Liver (tissue), 9 donors: ENCODE measurements around the gene NINJ2. TPM values are rescaled to one million over a fixed set of nuclear protein-coding genes. Genes with fewer than 3 reads are reported as not detected.

Source experiments
- DNase-seq: peaks from one replicate; pipeline ENCODE4 v3.0.0-alpha.2; 2017; ENCODE audit warnings: low spot score
- H3K27ac ChIP-seq, 2 donors: one replicate each; pipeline ENCODE4 v1.7.0; 2013; ENCODE audit warnings: inconsistent platforms in 2 of 2, low read length in 2 of 2, control low read depth in 1 of 2, low read depth in 1 of 2, mild to moderate bottlenecking in 1 of 2
- H3K27me3 ChIP-seq, 4 donors: one replicate each; pipeline versions ENCODE4 v1.6.1 to v1.7.0; 2013; ENCODE audit warnings: low read length in 3 of 4, inconsistent platforms in 1 of 4, mild to moderate bottlenecking in 1 of 4, moderate library complexity in 1 of 4; ENCODE audit not compliant: control insufficient read depth in 4 of 4, insufficient read depth in 4 of 4
- H3K36me3 ChIP-seq, 4 donors: one replicate each; pipeline versions ENCODE4 v1.6.1 to v1.7.0; 2013; ENCODE audit warnings: low read length in 3 of 4, mild to moderate bottlenecking in 3 of 4, low read depth in 1 of 4, moderate library complexity in 1 of 4; ENCODE audit not compliant: control insufficient read depth in 4 of 4, insufficient read depth in 3 of 4
- H3K4me1 ChIP-seq, 4 donors: one replicate each; pipeline versions ENCODE4 v1.6.1 to v1.7.0; 2013; ENCODE audit warnings: low read length in 3 of 4, mild to moderate bottlenecking in 3 of 4, moderate library complexity in 1 of 4; ENCODE audit not compliant: control insufficient read depth in 4 of 4, insufficient read depth in 4 of 4
- H3K4me3 ChIP-seq, 3 donors: one replicate each; pipeline versions ENCODE4 v1.6.1 to v1.7.0; 2013; ENCODE audit warnings: low read length in 3 of 3, control low read depth in 1 of 3, low read depth in 1 of 3, mild to moderate bottlenecking in 1 of 3
- H3K9ac ChIP-seq, 2 donors: one replicate each; pipeline ENCODE4 v1.7.0; 2013; ENCODE audit warnings: low read length in 2 of 2, mild to moderate bottlenecking in 2 of 2, moderate library complexity in 2 of 2, control low read depth in 1 of 2, low read depth in 1 of 2
- H3K9me3 ChIP-seq, 4 donors: one replicate each; pipeline versions ENCODE4 v1.6.1 to v1.7.0; 2013; ENCODE audit warnings: low read length in 3 of 4; ENCODE audit not compliant: control insufficient read depth in 4 of 4
- ATF3 ChIP-seq: IDR thresholded peaks from 2 replicates; pipeline ENCODE4 v1.6.1; 2016; ENCODE audit warnings: antibody characterized with exemption
- CTCF ChIP-seq: fragments of 150-350 bp; IDR thresholded peaks from 2 replicates; pipeline ENCODE4 v1.5.1; 2017; ENCODE audit warnings: improper control_type of control experiment, low read depth, low read length; ENCODE audit not compliant: missing input control
- EGR1 ChIP-seq, 2 donors: IDR thresholded peaks; 2 replicates each; pipeline ENCODE4 v1.6.1; 2016 to 2018; ENCODE audit warnings: antibody characterized with exemption in 2 of 2, low read depth in 2 of 2
- FOXA1 ChIP-seq: IDR thresholded peaks from 2 replicates; pipeline ENCODE4 v1.6.1; 2016; ENCODE audit warnings: antibody characterized with exemption
- FOXA2 ChIP-seq: IDR thresholded peaks from 2 replicates; pipeline ENCODE4 v1.6.1; 2016; ENCODE audit warnings: antibody characterized with exemption
- GABPA ChIP-seq, 2 donors: IDR thresholded peaks in 1 of 2; conservative IDR thresholded peaks in 1 of 2; 2 replicates each; pipeline ENCODE4 v1.6.1; 2016; ENCODE audit warnings: antibody characterized with exemption in 2 of 2, mild to moderate bottlenecking in 1 of 2, moderate library complexity in 1 of 2
- HNF4A ChIP-seq, 2 donors: conservative IDR thresholded peaks; 2 replicates each; pipeline ENCODE4 v1.6.1; 2016; ENCODE audit warnings: antibody characterized with exemption in 2 of 2, mild to moderate bottlenecking in 2 of 2
- HNF4G ChIP-seq: IDR thresholded peaks from 2 replicates; pipeline ENCODE4 v1.6.1; 2016; ENCODE audit warnings: antibody characterized with exemption
- JUND ChIP-seq, 2 donors: IDR thresholded peaks; 2 replicates each; pipeline ENCODE4 v1.6.1; 2016; ENCODE audit warnings: antibody characterized with exemption in 2 of 2
- MAX ChIP-seq: IDR thresholded peaks from 2 replicates; pipeline ENCODE4 v1.6.1; 2016; ENCODE audit warnings: antibody characterized with exemption
- NR2F2 ChIP-seq: IDR thresholded peaks from 2 replicates; pipeline ENCODE4 v1.6.1; 2016; ENCODE audit warnings: antibody characterized with exemption
- RAD21 ChIP-seq, 2 donors: IDR thresholded peaks; 2 replicates each; pipeline ENCODE4 v1.6.1; 2016; ENCODE audit warnings: antibody characterized with exemption in 2 of 2, mild to moderate bottlenecking in 2 of 2
- REST ChIP-seq: IDR thresholded peaks from 2 replicates; pipeline ENCODE4 v1.6.1; 2016; ENCODE audit warnings: antibody characterized with exemption, mild to moderate bottlenecking
- RXRA ChIP-seq, 2 donors: IDR thresholded peaks; 2 replicates each; pipeline ENCODE4 v1.6.1; 2017 to 2018; ENCODE audit warnings: antibody characterized with exemption in 2 of 2, mild to moderate bottlenecking in 1 of 2
- SP1 ChIP-seq: IDR thresholded peaks from 2 replicates; pipeline ENCODE4 v1.6.1; 2018; ENCODE audit warnings: antibody characterized with exemption, mild to moderate bottlenecking
- TAF1 ChIP-seq: conservative IDR thresholded peaks from 2 replicates; pipeline ENCODE4 v1.6.1; 2016; ENCODE audit warnings: antibody characterized with exemption, mild to moderate bottlenecking
- YY1 ChIP-seq: IDR thresholded peaks from 2 replicates; pipeline ENCODE4 v1.6.1; 2016; ENCODE audit warnings: antibody characterized with exemption, mild to moderate bottlenecking
- WGBS: extraction: QIAGEN DNeasy Blood & Tissue Kit; methylation state at CpG from one replicate; pipeline ENCODE4 v1.1.7; 2013; 5-methylcytosine and 5-hydroxymethylcytosine counted together
- polyA plus RNA-seq, 2 donors: library from polyadenylated mRNA; stranded (reverse) in 1 of 2; unstranded in 1 of 2; fragments of 200-250 nt in 1 of 2; fragments of >200 nt in 1 of 2; fragmentation: Nextera tagmentation in 1 of 2; extraction: Ambion mirVana in 1 of 2; gene quantifications; one replicate each; pipeline versions ENCODE4 v1.2.1 to v1.2.3, GENCODE V29; 2013 to 2015
- total RNA-seq, 2 donors: library from RNA; depleted of rRNA; stranded (reverse); fragments of >200 nt; gene quantifications; one replicate each; pipeline ENCODE4 v1.2.3, GENCODE V29; 2014
- TF ChIP-seq, protein P1 (sequence below): IDR thresholded peaks from 2 replicates; pipeline ENCODE4 v1.6.1; 2016; ENCODE audit warnings: antibody characterized with exemption
- donor health status: healthy.
- donor health status: healthy.
- donor health status: healthy.
- donor health status: healthy.
- donor health status: healthy.

The NINJ2 gene
- total and polyA plus RNA-seq, 4 donors = 6.7 to 16.5 (median 15.4) TPM

- no peak overlapping the region for H3K27ac ChIP-seq
- DNase-seq = no peak
- H3K9me3 ChIP-seq = peaks cover 0 to 2% (median 0%) of the 10 kb centered on the region in 4 donors
These were observed 127.8 kb downstream of the NINJ2 start for GRCh38 chr12:535396-535795.

GRCh38 chr12:534216-534615, 129.0 kb downstream of the NINJ2 start:
- no peak overlapping the region for H3K9ac ChIP-seq

More at GRCh38 chr12:535396-535795, 127.8 kb downstream of the NINJ2 start:
- no peaks in the 10 kb centered on the region for H3K36me3 ChIP-seq
- no peak for TF ChIP-seq TAF1
- TF ChIP-seq HNF4A (conservative IDR thresholded peaks at IDR 0.05) = no peak
- TF ChIP-seq RAD21 (IDR thresholded peaks at IDR 0.05) = no peak
- no peak for TF ChIP-seq FOXA2
- TF ChIP-seq CTCF = no peak
- TF ChIP-seq YY1 = no peak
- no peak for TF ChIP-seq GABPA (IDR thresholded peaks at IDR 0.05 in 1 of 2, conservative IDR thresholded peaks at IDR 0.05 in 1 of 2)
- no peak for TF ChIP-seq JUND (IDR thresholded peaks at IDR 0.05)
- TF ChIP-seq RXRA (IDR thresholded peaks at IDR 0.05) = no peak
- no peak for TF ChIP-seq HNF4G
- no peak overlapping the region for H3K4me3 ChIP-seq
- H3K9ac ChIP-seq = no peak overlapping the region
- peaks cover 0 to 3% (median 0%) of the 10 kb centered on the region in 4 donors for H3K4me1 ChIP-seq
- H3K27me3 ChIP-seq = no peaks in the 10 kb centered on the region
- WGBS = 95% methylated on average over 7 of the region's 7 CpGs

More at GRCh38 chr12:534216-534615, 129.0 kb downstream of the NINJ2 start:
- no peak for TF ChIP-seq RXRA (IDR thresholded peaks at IDR 0.05)
- no peak for TF ChIP-seq YY1
- no peak for TF ChIP-seq SP1
- no peak for TF ChIP-seq TAF1
- TF ChIP-seq ATF3 = no peak
- TF ChIP-seq EGR1 (IDR thresholded peaks at IDR 0.05; ENCODE audit: low read depth in 2 of 2) = no peak
- TF ChIP-seq REST = no peak
- TF ChIP-seq CTCF = no peak
- TF ChIP-seq FOXA1 = no peak
- TF ChIP-seq FOXA2 = no peak
- TF ChIP-seq NR2F2 = no peak
- TF ChIP-seq, protein P1, sequence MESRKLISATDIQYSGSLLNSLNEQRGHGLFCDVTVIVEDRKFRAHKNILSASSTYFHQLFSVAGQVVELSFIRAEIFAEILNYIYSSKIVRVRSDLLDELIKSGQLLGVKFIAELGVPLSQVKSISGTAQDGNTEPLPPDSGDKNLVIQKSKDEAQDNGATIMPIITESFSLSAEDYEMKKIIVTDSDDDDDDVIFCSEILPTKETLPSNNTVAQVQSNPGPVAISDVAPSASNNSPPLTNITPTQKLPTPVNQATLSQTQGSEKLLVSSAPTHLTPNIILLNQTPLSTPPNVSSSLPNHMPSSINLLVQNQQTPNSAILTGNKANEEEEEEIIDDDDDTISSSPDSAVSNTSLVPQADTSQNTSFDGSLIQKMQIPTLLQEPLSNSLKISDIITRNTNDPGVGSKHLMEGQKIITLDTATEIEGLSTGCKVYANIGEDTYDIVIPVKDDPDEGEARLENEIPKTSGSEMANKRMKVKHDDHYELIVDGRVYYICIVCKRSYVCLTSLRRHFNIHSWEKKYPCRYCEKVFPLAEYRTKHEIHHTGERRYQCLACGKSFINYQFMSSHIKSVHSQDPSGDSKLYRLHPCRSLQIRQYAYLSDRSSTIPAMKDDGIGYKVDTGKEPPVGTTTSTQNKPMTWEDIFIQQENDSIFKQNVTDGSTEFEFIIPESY = no peak
- no peak for TF ChIP-seq GABPA (IDR thresholded peaks at IDR 0.05 in 1 of 2, conservative IDR thresholded peaks at IDR 0.05 in 1 of 2)
- TF ChIP-seq HNF4G = no peak
- no peak for TF ChIP-seq RAD21 (IDR thresholded peaks at IDR 0.05)
- TF ChIP-seq MAX = no peak
- no peak for TF ChIP-seq JUND (IDR thresholded peaks at IDR 0.05)
- TF ChIP-seq HNF4A (conservative IDR thresholded peaks at IDR 0.05) = no peak
- Histone ChIP-seq H3K4me1 (peaks cover 0 to 3% (median 0%) of the 10 kb centered on the region in 4 donors), H3K27me3 (no peaks in the 10 kb centered on the region), H3K4me3 (no peak overlapping the region), H3K36me3 (no peaks in the 10 kb centered on the region), H3K27ac (no peak overlapping the region), H3K9me3 (peaks cover 0 to 2% (median under 1%) of the 10 kb centered on the region in 4 donors)
- 95% methylated on average over 14 of the region's 14 CpGs for WGBS
- no peak for DNase-seq
